HEK293 (cell line): ENCODE measurements around the gene YOD1.

Experiments
- CTCF ChIA-PET: fragments of 350-600 bp; formaldehyde crosslinking; extraction: SDS; loops from one replicate; lab custom pipeline; 2021; ENCODE audit warnings: antibody characterized with exemption; lab: Yijun Ruan, JAX
- POLR2A ChIA-PET: fragments of 300-600 bp; formaldehyde crosslinking; extraction: SDS; loops from one replicate; lab custom pipeline; 2020; ENCODE audit warnings: antibody characterized with exemption, inconsistent platforms; lab: Yijun Ruan, JAX
- H3K27ac ChIP-seq: fragments of 200-500 bp; sonication (Bioruptor generic); 2 replicates; pipeline ENCODE4 v1.5.1; 2014; ENCODE audit warnings: low read depth, low read length, control low read depth, inconsistent platforms; ENCODE audit errors: extremely low read depth
- H3K36me3 ChIP-seq, 2 experiments: fragments of 200-500 bp in 1 of 2; sonication (Bioruptor generic) in 1 of 2; 1 replicate in 1 of 2; 2 replicates in 1 of 2; pipeline ENCODE4 v1.5.1; 2014 to 2017; ENCODE audit warnings: inconsistent platforms in 2 of 2, low read length in 2 of 2; ENCODE audit not compliant: control insufficient read depth in 2 of 2, insufficient read depth in 1 of 2
- H3K4me1 ChIP-seq: fragments of 200-500 bp; sonication (Bioruptor generic); 2 replicates; pipeline ENCODE4 v1.5.1; 2014; ENCODE audit warnings: mild to moderate bottlenecking, low read length, inconsistent platforms; ENCODE audit not compliant: control insufficient read depth, insufficient read depth
- H3K4me3 ChIP-seq: 2 replicates; pipeline ENCODE4 v1.5.1; 2011; ENCODE audit warnings: low read depth, mild to moderate bottlenecking, control low read depth, low read length, moderate library complexity
- H3K9me3 ChIP-seq: fragments of 200-500 bp; sonication (Bioruptor generic); 2 replicates; pipeline ENCODE4 v1.5.1; 2014; ENCODE audit warnings: low read depth, low read length, inconsistent platforms; ENCODE audit not compliant: control insufficient read depth, insufficient read depth
- GLIS2 ChIP-seq: fragments of 450-650 bp; formaldehyde crosslinking; IDR thresholded peaks from 2 replicates; pipeline ENCODE4 v1.5.1; 2016; ENCODE audit warnings: missing biosample characterization, missing genetic modification characterization
- MYNN ChIP-seq: fragments of 450-650 bp; formaldehyde crosslinking; IDR thresholded peaks from 2 replicates; pipeline ENCODE4 v1.5.1; 2016; ENCODE audit warnings: missing biosample characterization, missing genetic modification characterization, borderline replicate concordance
- PRDM1 ChIP-seq: fragments of 450-650 bp; formaldehyde crosslinking; IDR thresholded peaks from 2 replicates; pipeline ENCODE4; 2016; ENCODE audit warnings: missing biosample characterization, missing genetic modification characterization
- SCRT1 ChIP-seq: fragments of 450-650 bp; formaldehyde crosslinking; IDR thresholded peaks from 2 replicates; pipeline ENCODE4 v1.5.1; 2016; ENCODE audit warnings: missing biosample characterization, missing genetic modification characterization, borderline replicate concordance
- ZFP3 ChIP-seq: fragments of 450-650 bp; formaldehyde crosslinking; IDR thresholded peaks from 2 replicates; pipeline ENCODE4 v1.5.1; 2016; ENCODE audit warnings: low read depth, missing biosample characterization, missing genetic modification characterization
- ZNF138 ChIP-seq: fragments of 450-650 bp; formaldehyde crosslinking; IDR thresholded peaks from 2 replicates; pipeline ENCODE4 v1.5.1; 2016; ENCODE audit warnings: missing biosample characterization, missing genetic modification characterization, borderline replicate concordance
- ZNF148 ChIP-seq: fragments of 450-650 bp; formaldehyde crosslinking; IDR thresholded peaks from 2 replicates; pipeline ENCODE4 v1.5.0; 2017; ENCODE audit warnings: missing biosample characterization, missing genetic modification characterization, borderline replicate concordance
- ZNF184 ChIP-seq: fragments of 450-650 bp; IDR thresholded peaks from 2 replicates; pipeline ENCODE4 v1.5.1; 2018; ENCODE audit warnings: missing biosample characterization, mild to moderate bottlenecking, missing genetic modification characterization
- ZNF292 ChIP-seq: fragments of 450-650 bp; formaldehyde crosslinking; IDR thresholded peaks from 2 replicates; pipeline ENCODE4 v1.5.1; 2016; ENCODE audit warnings: low read depth, missing biosample characterization, missing genetic modification characterization, borderline replicate concordance
- ZNF366 ChIP-seq: fragments of 450-650 bp; formaldehyde crosslinking; conservative IDR thresholded peaks from 2 replicates; pipeline ENCODE4 v1.5.1; 2016; ENCODE audit warnings: missing biosample characterization, missing genetic modification characterization
- ZNF391 ChIP-seq: fragments of 450-650 bp; formaldehyde crosslinking; IDR thresholded peaks from 2 replicates; pipeline ENCODE4 v1.5.1; 2016; ENCODE audit warnings: low read depth, missing biosample characterization, missing genetic modification characterization, borderline replicate concordance
- ZNF473 ChIP-seq: fragments of 450-650 bp; formaldehyde crosslinking; IDR thresholded peaks from 2 replicates; pipeline ENCODE4 v1.5.1; 2017; ENCODE audit warnings: missing biosample characterization, missing genetic modification characterization
- ZNF544 ChIP-seq: fragments of 450-650 bp; formaldehyde crosslinking; IDR thresholded peaks from 2 replicates; pipeline ENCODE4 v1.5.0; 2017; ENCODE audit warnings: missing biosample characterization, missing genetic modification characterization
- ZNF549 ChIP-seq: fragments of 450-650 bp; IDR thresholded peaks from 2 replicates; pipeline ENCODE4 v1.5.1; 2018; ENCODE audit warnings: missing biosample characterization, missing genetic modification characterization, mild to moderate bottlenecking, inconsistent platforms, moderate library complexity
- ZNF654 ChIP-seq: fragments of 450-650 bp; formaldehyde crosslinking; IDR thresholded peaks from 2 replicates; pipeline ENCODE4 v1.5.1; 2016; ENCODE audit warnings: low read depth, missing biosample characterization, missing genetic modification characterization
- TF ChIP-seq, protein P1 (sequence below): fragments of 450-650 bp; formaldehyde crosslinking; IDR thresholded peaks from 2 replicates; pipeline ENCODE4 v1.5.1; 2017; ENCODE audit warnings: missing biosample characterization, missing genetic modification characterization
- TF ChIP-seq, protein P2 (sequence below): fragments of 450-650 bp; formaldehyde crosslinking; IDR thresholded peaks from 2 replicates; pipeline ENCODE4 v1.5.1; 2016; ENCODE audit warnings: missing biosample characterization, missing genetic modification characterization, low read depth
- TF ChIP-seq, protein P3 (sequence below): fragments of 450-650 bp; formaldehyde crosslinking; conservative IDR thresholded peaks from 2 replicates; pipeline ENCODE4 v1.5.1; 2016; ENCODE audit warnings: low read depth, missing biosample characterization, missing genetic modification characterization

The YOD1 gene

DNA sequence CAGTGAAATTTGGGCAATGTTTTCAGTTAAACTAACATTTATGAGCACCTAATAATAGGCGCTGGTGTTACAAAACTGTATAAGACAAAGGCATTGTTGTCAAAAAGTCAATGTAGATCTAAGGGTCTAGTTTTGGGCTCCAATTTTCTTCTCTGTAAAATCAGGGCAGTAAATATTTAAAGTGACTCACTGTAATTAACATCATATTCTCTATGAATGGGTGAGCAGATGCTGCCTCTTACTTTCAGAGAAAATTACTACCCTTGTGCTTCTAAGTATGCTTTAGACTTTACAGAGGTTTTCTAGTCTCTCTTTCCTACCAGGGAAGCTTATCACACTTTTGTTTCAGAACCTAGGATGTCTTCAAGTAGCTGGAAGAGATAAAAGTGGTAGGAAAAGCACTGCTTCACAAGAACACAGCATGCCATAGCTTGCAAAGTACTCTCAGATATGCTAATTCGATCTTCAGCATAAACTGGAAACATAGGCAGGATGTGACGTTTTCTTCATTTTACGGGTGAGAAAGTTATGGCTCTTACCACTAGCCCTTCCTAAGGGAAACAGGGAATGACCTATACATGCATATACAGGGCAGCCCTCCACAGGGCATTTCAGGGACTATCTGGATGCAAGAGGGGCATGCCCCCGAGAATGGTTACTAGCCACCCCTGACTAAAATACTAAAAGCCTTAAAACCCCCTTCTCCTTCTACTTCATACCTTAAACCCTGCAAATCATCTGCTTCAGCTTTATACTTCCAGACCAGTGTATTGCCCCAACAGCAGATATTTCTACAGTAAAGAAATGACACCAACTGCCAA, 21.1 kb downstream of the YOD1 start:
- ChIA-PET CTCF (interaction anchor here (1.1 to 1.7 kb wide), 2 partner anchors 20 to 24 kb away, joined by 3 to 8 read pairs; no protein-coding TSS in a partner anchor), POLR2A (no interaction called here)
- H3K36me3 ChIP-seq, result no peaks in the 10 kb centered on the region
- H3K27ac ChIP-seq, result no peak overlapping the region
- no peaks in the 10 kb centered on the region for H3K9me3 ChIP-seq
- H3K4me1 ChIP-seq, result no peaks in the 10 kb centered on the region
- TF ChIP-seq ZNF549 (tag by site-specific recombination), result no peak
- no peak for TF ChIP-seq MYNN (tag by site-specific recombination)
- TF ChIP-seq, protein P1, sequence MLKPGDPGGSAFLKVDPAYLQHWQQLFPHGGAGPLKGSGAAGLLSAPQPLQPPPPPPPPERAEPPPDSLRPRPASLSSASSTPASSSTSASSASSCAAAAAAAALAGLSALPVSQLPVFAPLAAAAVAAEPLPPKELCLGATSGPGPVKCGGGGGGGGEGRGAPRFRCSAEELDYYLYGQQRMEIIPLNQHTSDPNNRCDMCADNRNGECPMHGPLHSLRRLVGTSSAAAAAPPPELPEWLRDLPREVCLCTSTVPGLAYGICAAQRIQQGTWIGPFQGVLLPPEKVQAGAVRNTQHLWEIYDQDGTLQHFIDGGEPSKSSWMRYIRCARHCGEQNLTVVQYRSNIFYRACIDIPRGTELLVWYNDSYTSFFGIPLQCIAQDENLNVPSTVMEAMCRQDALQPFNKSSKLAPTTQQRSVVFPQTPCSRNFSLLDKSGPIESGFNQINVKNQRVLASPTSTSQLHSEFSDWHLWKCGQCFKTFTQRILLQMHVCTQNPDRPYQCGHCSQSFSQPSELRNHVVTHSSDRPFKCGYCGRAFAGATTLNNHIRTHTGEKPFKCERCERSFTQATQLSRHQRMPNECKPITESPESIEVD (tag by site-specific recombination), result 0 out of 2 replicates have a peak, but pooled peaks have one; percentile 6
- no peak overlapping the region for H3K4me3 ChIP-seq

DNA sequence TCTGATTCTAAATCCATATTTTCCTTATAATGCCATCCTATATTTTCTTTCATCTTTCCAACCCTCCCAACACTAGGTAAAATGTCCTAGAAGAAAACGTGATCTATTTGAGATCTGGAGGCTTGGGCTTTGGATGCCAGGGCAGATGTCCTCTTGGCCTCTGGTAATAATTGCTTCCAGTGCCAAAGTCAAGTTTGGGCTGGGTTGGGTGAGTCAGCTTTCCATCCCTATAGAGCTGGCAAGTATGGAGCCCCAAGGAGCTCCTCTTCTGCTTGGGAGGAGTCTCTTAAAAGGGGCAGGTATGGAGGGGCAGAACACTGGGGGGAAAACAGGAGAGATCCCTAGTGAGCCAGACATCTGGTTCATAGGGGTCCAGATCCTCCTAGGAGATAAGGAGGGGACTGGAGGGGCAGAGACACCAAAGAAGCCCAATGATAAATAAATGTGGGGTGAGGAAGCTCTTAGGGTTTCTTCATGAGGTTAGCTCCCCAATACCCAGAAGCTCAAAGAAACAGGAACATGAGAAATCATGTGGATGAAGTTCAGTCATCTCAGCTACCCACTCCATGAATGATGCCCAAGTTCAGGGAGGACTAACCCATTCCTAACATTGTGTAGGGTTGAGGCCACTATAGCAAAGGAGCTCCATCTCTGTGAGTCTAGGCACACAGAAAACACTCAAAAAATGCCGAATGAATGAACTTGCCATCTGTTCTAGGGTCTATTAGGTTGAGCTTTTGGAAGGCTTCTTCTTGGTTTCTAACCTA, 21.9 kb downstream of the YOD1 start:
- Histone ChIP-seq H3K36me3 (no peaks in the 10 kb centered on the region), H3K27ac (no peak overlapping the region), H3K4me3 (no peak overlapping the region), H3K9me3 (no peaks in the 10 kb centered on the region), H3K4me1 (no peaks in the 10 kb centered on the region)
- CTCF ChIA-PET, result interaction anchor here (0.6 to 1.7 kb wide), 5 partner anchors 23 to 1491 kb away, joined by 3 to 8 read pairs (median 3); no protein-coding TSS in a partner anchor
- POLR2A ChIA-PET, result no interaction called here
- TF ChIP-seq GLIS2 (no peak), SCRT1 (tag by site-specific recombination) (no peak), ZNF391 (tag by site-specific recombination) (no peak), ZNF184 (tag by site-specific recombination) (no peak), ZNF544 (tag by site-specific recombination) (no peak), ZNF654 (tag by site-specific recombination) (no peak), ZNF292 (tag by site-specific recombination) (no peak), PRDM1 (tag by site-specific recombination) (no peak), ZNF473 (tag by site-specific recombination) (no peak), ZNF138 (tag by site-specific recombination) (no peak), ZNF148 (tag by site-specific recombination) (no peak), ZFP3 (tag by site-specific recombination) (no peak), ZNF366 (tag by site-specific recombination) (no peak)
- TF ChIP-seq, protein P1 (tag by site-specific recombination), result no peak
- TF ChIP-seq, protein P2, sequence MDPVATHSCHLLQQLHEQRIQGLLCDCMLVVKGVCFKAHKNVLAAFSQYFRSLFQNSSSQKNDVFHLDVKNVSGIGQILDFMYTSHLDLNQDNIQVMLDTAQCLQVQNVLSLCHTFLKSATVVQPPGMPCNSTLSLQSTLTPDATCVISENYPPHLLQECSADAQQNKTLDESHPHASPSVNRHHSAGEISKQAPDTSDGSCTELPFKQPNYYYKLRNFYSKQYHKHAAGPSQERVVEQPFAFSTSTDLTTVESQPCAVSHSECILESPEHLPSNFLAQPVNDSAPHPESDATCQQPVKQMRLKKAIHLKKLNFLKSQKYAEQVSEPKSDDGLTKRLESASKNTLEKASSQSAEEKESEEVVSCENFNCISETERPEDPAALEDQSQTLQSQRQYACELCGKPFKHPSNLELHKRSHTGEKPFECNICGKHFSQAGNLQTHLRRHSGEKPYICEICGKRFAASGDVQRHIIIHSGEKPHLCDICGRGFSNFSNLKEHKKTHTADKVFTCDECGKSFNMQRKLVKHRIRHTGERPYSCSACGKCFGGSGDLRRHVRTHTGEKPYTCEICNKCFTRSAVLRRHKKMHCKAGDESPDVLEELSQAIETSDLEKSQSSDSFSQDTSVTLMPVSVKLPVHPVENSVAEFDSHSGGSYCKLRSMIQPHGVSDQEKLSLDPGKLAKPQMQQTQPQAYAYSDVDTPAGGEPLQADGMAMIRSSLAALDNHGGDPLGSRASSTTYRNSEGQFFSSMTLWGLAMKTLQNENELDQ (tag by site-specific recombination), result no peak
- TF ChIP-seq, protein P3, sequence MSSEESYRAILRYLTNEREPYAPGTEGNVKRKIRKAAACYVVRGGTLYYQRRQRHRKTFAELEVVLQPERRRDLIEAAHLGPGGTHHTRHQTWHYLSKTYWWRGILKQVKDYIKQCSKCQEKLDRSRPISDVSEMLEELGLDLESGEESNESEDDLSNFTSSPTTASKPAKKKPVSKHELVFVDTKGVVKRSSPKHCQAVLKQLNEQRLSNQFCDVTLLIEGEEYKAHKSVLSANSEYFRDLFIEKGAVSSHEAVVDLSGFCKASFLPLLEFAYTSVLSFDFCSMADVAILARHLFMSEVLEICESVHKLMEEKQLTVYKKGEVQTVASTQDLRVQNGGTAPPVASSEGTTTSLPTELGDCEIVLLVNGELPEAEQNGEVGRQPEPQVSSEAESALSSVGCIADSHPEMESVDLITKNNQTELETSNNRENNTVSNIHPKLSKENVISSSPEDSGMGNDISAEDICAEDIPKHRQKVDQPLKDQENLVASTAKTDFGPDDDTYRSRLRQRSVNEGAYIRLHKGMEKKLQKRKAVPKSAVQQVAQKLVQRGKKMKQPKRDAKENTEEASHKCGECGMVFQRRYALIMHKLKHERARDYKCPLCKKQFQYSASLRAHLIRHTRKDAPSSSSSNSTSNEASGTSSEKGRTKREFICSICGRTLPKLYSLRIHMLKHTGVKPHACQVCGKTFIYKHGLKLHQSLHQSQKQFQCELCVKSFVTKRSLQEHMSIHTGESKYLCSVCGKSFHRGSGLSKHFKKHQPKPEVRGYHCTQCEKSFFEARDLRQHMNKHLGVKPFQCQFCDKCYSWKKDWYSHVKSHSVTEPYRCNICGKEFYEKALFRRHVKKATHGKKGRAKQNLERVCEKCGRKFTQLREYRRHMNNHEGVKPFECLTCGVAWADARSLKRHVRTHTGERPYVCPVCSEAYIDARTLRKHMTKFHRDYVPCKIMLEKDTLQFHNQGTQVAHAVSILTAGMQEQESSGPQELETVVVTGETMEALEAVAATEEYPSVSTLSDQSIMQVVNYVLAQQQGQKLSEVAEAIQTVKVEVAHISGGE (tag by site-specific recombination), result no peak
